BJ (cell line): ENCODE results near the gene CCND3. TPM values are rescaled to one million over a fixed set of nuclear protein-coding genes. Genes with fewer than 3 reads are reported as not detected.
A peak's percentile ranks its signal among the peaks of the same experiment; 100 is the strongest.

Experiments used
- CTCF ChIA-PET: fragments of 350-600 bp; formaldehyde crosslinking; extraction: SDS; loops from one replicate; lab custom pipeline; 2021; ENCODE audit warnings: antibody characterized with exemption, inconsistent platforms; lab: Yijun Ruan, JAX
- POLR2A ChIA-PET: fragments of 300-600 bp; sonication (Branson Sonifier 250); formaldehyde crosslinking; extraction: SDS; loops from one replicate; lab custom pipeline; 2021; ENCODE audit warnings: antibody characterized with exemption; lab: Charles Lee
- DNase-seq: peaks from one replicate; pipeline ENCODE4 v3.0.0-alpha.2; 2011; ENCODE audit warnings: low read depth
- H3K27me3 ChIP-seq: 2 replicates; pipeline ENCODE4 v1.6.0; 2011; ENCODE audit warnings: low read length; ENCODE audit not compliant: control insufficient read depth, insufficient read depth
- H3K36me3 ChIP-seq: 2 replicates; pipeline ENCODE4 v1.5.1; 2011; ENCODE audit warnings: low read length; ENCODE audit not compliant: control insufficient read depth, insufficient read depth
- H3K4me3 ChIP-seq: 2 replicates; pipeline ENCODE4 v1.5.1; 2011; ENCODE audit warnings: low read depth, mild to moderate bottlenecking, control low read depth, low read length
- polyA plus RNA-seq: library from polyadenylated mRNA; depleted of rRNA; stranded (reverse); fragments of >200 nt; gene quantifications from 2 replicates; pipeline ENCODE4 v1.2.3, GENCODE V29; 2011
- TF ChIP-seq, protein P1 (sequence below): IDR thresholded peaks from 2 replicates; pipeline ENCODE4 v1.5.1; 2011; ENCODE audit warnings: low read depth, mild to moderate bottlenecking, control low read depth, inconsistent platforms, low read length, moderate library complexity; ENCODE audit not compliant: insufficient read depth

The CCND3 gene
- polyA plus RNA-seq, 1 experiment: 38.5 TPM

DNA sequence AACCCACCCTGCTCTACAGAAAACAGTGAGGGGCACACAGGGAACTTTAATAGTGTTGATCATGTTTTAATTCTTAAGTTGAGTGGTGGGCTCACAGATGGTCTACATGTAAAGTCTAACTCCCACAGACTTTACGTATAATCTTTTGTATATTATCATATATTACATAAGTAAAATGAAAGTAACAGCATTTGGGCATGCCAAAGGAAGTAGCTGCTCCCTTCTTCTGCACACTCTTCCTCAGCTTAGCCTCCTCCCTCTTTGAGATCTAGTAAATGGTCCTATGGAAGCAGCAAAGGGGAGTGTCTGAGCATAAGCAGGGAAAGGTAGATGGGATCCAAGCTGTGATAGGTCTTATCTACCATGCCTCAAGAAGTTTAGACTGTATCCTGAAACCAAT is 31.9 kb downstream of the CCND3 start:
- Histone ChIP-seq H3K36me3 (peaks cover 16% of the 10 kb centered on the region), H3K27me3 (no peaks in the 10 kb centered on the region), H3K4me3 (no peak overlapping the region)
- ChIA-PET CTCF (interaction anchor here (1.1 kb wide), 1 partner anchor 11 kb away, joined by 4 read pairs; the partner anchor contains the start of genes BYSL and MED20), POLR2A (interaction anchor here (0.5 kb wide), 1 partner anchor 17 kb away, joined by 3 read pairs; no protein-coding TSS in a partner anchor)
- DNase-seq: no peak
- TF ChIP-seq, protein P1, sequence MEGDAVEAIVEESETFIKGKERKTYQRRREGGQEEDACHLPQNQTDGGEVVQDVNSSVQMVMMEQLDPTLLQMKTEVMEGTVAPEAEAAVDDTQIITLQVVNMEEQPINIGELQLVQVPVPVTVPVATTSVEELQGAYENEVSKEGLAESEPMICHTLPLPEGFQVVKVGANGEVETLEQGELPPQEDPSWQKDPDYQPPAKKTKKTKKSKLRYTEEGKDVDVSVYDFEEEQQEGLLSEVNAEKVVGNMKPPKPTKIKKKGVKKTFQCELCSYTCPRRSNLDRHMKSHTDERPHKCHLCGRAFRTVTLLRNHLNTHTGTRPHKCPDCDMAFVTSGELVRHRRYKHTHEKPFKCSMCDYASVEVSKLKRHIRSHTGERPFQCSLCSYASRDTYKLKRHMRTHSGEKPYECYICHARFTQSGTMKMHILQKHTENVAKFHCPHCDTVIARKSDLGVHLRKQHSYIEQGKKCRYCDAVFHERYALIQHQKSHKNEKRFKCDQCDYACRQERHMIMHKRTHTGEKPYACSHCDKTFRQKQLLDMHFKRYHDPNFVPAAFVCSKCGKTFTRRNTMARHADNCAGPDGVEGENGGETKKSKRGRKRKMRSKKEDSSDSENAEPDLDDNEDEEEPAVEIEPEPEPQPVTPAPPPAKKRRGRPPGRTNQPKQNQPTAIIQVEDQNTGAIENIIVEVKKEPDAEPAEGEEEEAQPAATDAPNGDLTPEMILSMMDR: no peak

DNA sequence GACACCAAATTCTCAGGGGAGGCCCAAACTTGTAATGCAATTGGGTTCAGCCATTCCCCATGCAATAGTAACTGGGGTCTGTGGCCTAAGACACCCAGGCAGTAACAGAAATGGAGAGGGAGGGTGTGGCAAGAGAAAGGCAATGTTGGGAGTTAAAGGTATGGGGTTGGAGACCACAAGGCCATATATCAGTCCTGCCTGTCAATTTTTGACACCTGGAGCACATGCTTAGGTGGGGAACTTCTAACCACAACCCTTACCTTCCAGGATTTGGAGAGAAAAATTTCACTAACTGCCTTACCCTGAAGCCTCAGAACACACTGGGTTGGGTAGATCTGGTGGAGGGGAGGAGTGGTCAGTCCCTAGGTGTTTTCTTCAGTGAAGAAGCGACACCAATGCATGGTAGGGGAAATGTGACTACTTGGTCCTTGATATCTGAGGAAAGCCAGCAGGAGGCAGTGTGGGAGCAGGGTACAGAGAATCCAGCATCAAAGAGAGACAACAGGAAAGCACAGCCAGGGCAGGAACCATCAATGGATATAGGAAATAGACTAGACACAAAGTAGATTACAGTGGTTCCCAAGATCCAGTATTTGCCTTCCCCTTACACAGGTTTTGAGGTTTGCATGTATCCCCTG is 39.6 kb downstream of the CCND3 start:
- ChIA-PET CTCF (interaction anchor here (0.9 to 1.0 kb wide), 2 partner anchors 29 to 143 kb away, joined by 3 to 4 read pairs; no protein-coding TSS in a partner anchor), POLR2A (no interaction called here)
- Histone ChIP-seq H3K27me3 (no peaks in the 10 kb centered on the region), H3K4me3 (no peak overlapping the region), H3K36me3 (peaks cover 8% of the 10 kb centered on the region)
- no peak for DNase-seq
- TF ChIP-seq, protein P1: 0 out of 2 replicates have a peak, but pooled peaks have one; percentile 18

DNA sequence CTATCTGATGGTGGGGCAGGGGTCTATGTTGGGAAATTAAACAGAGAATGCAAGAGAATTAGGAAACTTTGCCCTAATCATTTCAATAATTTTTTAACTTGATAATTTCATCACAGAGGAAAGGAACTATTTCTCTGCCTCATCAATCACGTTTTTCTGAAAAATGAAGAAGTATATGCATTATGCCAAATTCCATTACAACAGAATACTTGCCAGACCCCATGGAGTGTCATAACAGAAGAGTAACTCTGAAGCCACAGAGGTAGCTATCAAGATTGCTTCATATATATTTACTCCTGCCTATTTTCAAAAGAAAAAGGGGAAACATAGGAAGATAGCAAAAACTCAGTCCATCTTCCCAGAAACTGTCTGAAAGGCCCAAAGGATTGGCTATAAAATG is 40.7 kb downstream of the CCND3 start:
- POLR2A ChIA-PET: no interaction called here
- DNase-seq: no peak
- CTCF ChIA-PET: interaction anchor here (1.4 kb wide), 1 partner anchor 20 kb away, joined by 5 read pairs; the partner anchor contains the start of genes BYSL and MED20
- Histone ChIP-seq H3K27me3 (no peaks in the 10 kb centered on the region), H3K36me3 (peaks cover 3% of the 10 kb centered on the region; the same call in 1 of the 2 replicates), H3K4me3 (no peak overlapping the region)
- TF ChIP-seq, protein P1: no peak

DNA sequence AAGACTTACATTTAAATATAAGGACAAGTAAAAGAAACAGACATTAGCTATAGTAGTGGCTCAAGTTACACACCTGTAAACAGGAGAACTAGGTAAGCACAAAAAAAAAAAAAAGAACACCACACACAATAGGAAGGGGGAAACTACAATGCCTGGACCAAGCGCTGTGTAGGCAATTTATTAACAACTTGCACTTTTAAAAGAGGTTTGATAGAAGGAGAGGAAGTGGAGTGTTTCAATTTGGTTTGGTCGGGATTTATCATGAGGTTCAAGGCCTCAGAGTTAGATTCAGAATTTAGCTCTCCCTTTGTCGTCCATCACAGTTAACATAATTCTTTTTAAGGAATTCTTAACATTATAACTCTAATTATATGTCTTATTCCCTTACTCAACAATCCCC is 45.3 kb downstream of the CCND3 start:
- Histone ChIP-seq H3K27me3 (no peaks in the 10 kb centered on the region), H3K36me3 (peaks cover 2% of the 10 kb centered on the region; the same call in 1 of the 2 replicates), H3K4me3 (peak overlapping the region; percentile 65)
- ChIA-PET CTCF (interaction anchor here (1.7 kb wide), 1 partner anchor 49 kb away, joined by 3 read pairs; no protein-coding TSS in a partner anchor), POLR2A (no interaction called here)
- DNase-seq: no peak
- TF ChIP-seq, protein P1: no peak
